ENCODE measurements around the gene PA2G4. TPM values are rescaled to one million over a fixed set of nuclear protein-coding genes. Genes with fewer than 3 reads are reported as not detected.

The PA2G4 gene
- total RNA-seq, 1 experiment from 2014 or later = 384 TPM

Other genes starting within 250 kb of the PA2G4 start
- gene PYM1, start 176.7 kb upstream of the PA2G4 start, total RNA-seq (2014; rRNA removed; shearing (Covaris generic)) = 49.1 and 59.7 TPM in 2 replicates
- gene DGKA, start 173.4 kb upstream of the PA2G4 start, total RNA-seq (2014; rRNA removed; shearing (Covaris generic)) = 14.5 and 58.4 TPM in 2 replicates
- gene PMEL, start 138.5 kb upstream of the PA2G4 start, total RNA-seq (2014; rRNA removed; shearing (Covaris generic)) = 0.06 and 0.12 TPM in 2 replicates
- gene CDK2, start 137.7 kb upstream of the PA2G4 start, total RNA-seq (2014; rRNA removed; shearing (Covaris generic)) = 57.5 and 58.0 TPM in 2 replicates
- gene RAB5B, start 130.5 kb upstream of the PA2G4 start, total RNA-seq (2014; rRNA removed; shearing (Covaris generic)) = 22.7 and 31.7 TPM in 2 replicates
- gene SUOX, start 107.3 kb upstream of the PA2G4 start, total RNA-seq (2014; rRNA removed; shearing (Covaris generic)) = 13.1 and 13.3 TPM in 2 replicates
- 0.12 and 0.40 TPM in 2 replicates for gene IKZF4, start 83.5 kb upstream of the PA2G4 start, total RNA-seq (2014; rRNA removed; shearing (Covaris generic))
- 1,984 and 2,181 TPM in 2 replicates for gene RPS26, start 62.6 kb upstream of the PA2G4 start, total RNA-seq (2014; rRNA removed; shearing (Covaris generic))
- 0.63 TPM in 1 of 2 replicates, not detected in the other for gene ERBB3, start 24.4 kb upstream of the PA2G4 start, total RNA-seq (2014; rRNA removed; shearing (Covaris generic))
- gene RPL41, start 12.1 kb downstream of the PA2G4 start, total RNA-seq (2014; rRNA removed; shearing (Covaris generic)) = 4,200 and 4,689 TPM in 2 replicates
- gene ZC3H10, start 13.7 kb downstream of the PA2G4 start, total RNA-seq (2014; rRNA removed; shearing (Covaris generic)) = 2.5 and 3.5 TPM in 2 replicates
- gene ESYT1, start 23.7 kb downstream of the PA2G4 start, total RNA-seq (2014; rRNA removed; shearing (Covaris generic)) = 54.3 and 69.6 TPM in 2 replicates
- gene MYL6B, start 48.0 kb downstream of the PA2G4 start, total RNA-seq (2014; rRNA removed; shearing (Covaris generic)) = 148 and 156 TPM in 2 replicates
- 2,203 and 2,674 TPM in 2 replicates for gene MYL6, start 53.8 kb downstream of the PA2G4 start, total RNA-seq (2014; rRNA removed; shearing (Covaris generic))
- gene SMARCC2, start 84.9 kb downstream of the PA2G4 start, total RNA-seq (2014; rRNA removed; shearing (Covaris generic)) = 25.6 and 26.1 TPM in 2 replicates
- 48.1 and 52.3 TPM in 2 replicates for gene RNF41, start 117.4 kb downstream of the PA2G4 start, total RNA-seq (2014; rRNA removed; shearing (Covaris generic))
- 77.9 and 78.2 TPM in 2 replicates for gene NABP2, start 119.8 kb downstream of the PA2G4 start, total RNA-seq (2014; rRNA removed; shearing (Covaris generic))
- 0.11 TPM in 1 of 2 replicates, not detected in the other for gene SLC39A5, start 125.5 kb downstream of the PA2G4 start, total RNA-seq (2014; rRNA removed; shearing (Covaris generic))
- gene ANKRD52, start 153.8 kb downstream of the PA2G4 start, total RNA-seq (2014; rRNA removed; shearing (Covaris generic)) = 9.1 and 9.5 TPM in 2 replicates
- gene COQ10A, start 162.4 kb downstream of the PA2G4 start, total RNA-seq (2014; rRNA removed; shearing (Covaris generic)) = 13.4 and 23.1 TPM in 2 replicates
- gene CS, start 195.8 kb downstream of the PA2G4 start, total RNA-seq (2014; rRNA removed; shearing (Covaris generic)) = 95.8 and 112 TPM in 2 replicates
- gene CNPY2, start 211.4 kb downstream of the PA2G4 start, total RNA-seq (2014; rRNA removed; shearing (Covaris generic)) = 136 and 177 TPM in 2 replicates
- 18.3 and 19.9 TPM in 2 replicates for gene PAN2, start 229.4 kb downstream of the PA2G4 start, total RNA-seq (2014; rRNA removed; shearing (Covaris generic))
- 1.1 TPM in 1 of 2 replicates, not detected in the other for gene IL23A, start 234.3 kb downstream of the PA2G4 start, total RNA-seq (2014; rRNA removed; shearing (Covaris generic))

Measured in Daoy (cell line).